ENCODE results near the gene STK38L.

STK38L gene

GRCh38 chr12:27243804-27244688, at the start of gene STK38L:
TSS of gene STK38L (plus strand) at chr12:27244286. CDS start at chr12:27297721, 53,435 bp downstream.
- TF ChIP-seq CTCF (IDR thresholded peaks at IDR 0.05; ENCODE audit: insufficient read depth, low read depth, low read length, missing control alignments): peak; percentile 30
- DNase-seq (ENCODE audit: low read depth): peak; percentile 98
- H3K4me3 ChIP-seq (ENCODE audit: low read depth, low read length): peak within 1 kb of the TSS; percentile 66

GRCh38 chr12:27194644-27195043, 49.4 kb upstream of the STK38L start:
- H3K4me3 ChIP-seq (ENCODE audit: low read depth, low read length): no peak overlapping the region
- no peak for TF ChIP-seq CTCF (IDR thresholded peaks at IDR 0.05; ENCODE audit: insufficient read depth, low read depth, low read length, missing control alignments)
- no peak for DNase-seq (ENCODE audit: low read depth)

- DNase-seq (ENCODE audit: low read depth): no peak
- H3K4me3 ChIP-seq (ENCODE audit: low read depth, low read length): no peak overlapping the region
- no peak for TF ChIP-seq CTCF (IDR thresholded peaks at IDR 0.05; ENCODE audit: insufficient read depth, low read depth, low read length, missing control alignments)
These were observed 46.0 kb upstream of the STK38L start for GRCh38 chr12:27198036-27198435.

GRCh38 chr12:27199638-27200300, 44.3 kb upstream of the STK38L start:
- no peak overlapping the region for H3K4me3 ChIP-seq (ENCODE audit: low read depth, low read length)
- TF ChIP-seq CTCF (IDR thresholded peaks at IDR 0.05; ENCODE audit: insufficient read depth, low read depth, low read length, missing control alignments): no peak
- no peak for DNase-seq (ENCODE audit: low read depth)

- no peak for DNase-seq (ENCODE audit: low read depth)
- H3K4me3 ChIP-seq (ENCODE audit: low read depth, low read length): no peak overlapping the region
- TF ChIP-seq CTCF (IDR thresholded peaks at IDR 0.05; ENCODE audit: insufficient read depth, low read depth, low read length, missing control alignments): no peak
These were observed 42.9 kb upstream of the STK38L start for GRCh38 chr12:27201169-27201568.

- TF ChIP-seq CTCF (IDR thresholded peaks at IDR 0.05; ENCODE audit: insufficient read depth, low read depth, low read length, missing control alignments): no peak
- peak; percentile 39 for DNase-seq (ENCODE audit: low read depth)
- peak overlapping the region; percentile 41 for H3K4me3 ChIP-seq (ENCODE audit: low read depth, low read length)
These were observed 37.1 kb upstream of the STK38L start for GRCh38 chr12:27206801-27207502.

Data from GM12865 (cell line).